ENCODE measurements around the gene ZNF780A.

DNA sequence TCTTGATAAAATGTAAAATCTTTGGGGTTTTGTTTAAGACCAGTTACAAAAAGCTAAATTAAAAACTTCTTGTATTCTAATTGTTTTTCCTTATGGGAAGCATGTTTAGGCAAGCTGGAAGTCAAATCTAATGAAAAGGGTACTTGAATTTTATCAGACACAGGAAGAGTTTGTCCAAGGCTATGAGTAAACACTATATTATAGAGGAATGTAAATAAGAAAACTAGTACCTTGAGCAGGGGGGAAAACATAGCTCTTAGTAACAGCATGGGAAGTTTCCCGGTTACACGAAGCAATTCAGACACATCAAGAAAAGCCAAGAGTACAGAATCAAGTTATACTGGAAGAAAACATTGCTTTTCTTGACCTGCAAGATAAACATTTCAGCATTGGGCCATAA lies 19.8 kb upstream of the ZNF780A start:
- TF ChIP-seq, protein P1, sequence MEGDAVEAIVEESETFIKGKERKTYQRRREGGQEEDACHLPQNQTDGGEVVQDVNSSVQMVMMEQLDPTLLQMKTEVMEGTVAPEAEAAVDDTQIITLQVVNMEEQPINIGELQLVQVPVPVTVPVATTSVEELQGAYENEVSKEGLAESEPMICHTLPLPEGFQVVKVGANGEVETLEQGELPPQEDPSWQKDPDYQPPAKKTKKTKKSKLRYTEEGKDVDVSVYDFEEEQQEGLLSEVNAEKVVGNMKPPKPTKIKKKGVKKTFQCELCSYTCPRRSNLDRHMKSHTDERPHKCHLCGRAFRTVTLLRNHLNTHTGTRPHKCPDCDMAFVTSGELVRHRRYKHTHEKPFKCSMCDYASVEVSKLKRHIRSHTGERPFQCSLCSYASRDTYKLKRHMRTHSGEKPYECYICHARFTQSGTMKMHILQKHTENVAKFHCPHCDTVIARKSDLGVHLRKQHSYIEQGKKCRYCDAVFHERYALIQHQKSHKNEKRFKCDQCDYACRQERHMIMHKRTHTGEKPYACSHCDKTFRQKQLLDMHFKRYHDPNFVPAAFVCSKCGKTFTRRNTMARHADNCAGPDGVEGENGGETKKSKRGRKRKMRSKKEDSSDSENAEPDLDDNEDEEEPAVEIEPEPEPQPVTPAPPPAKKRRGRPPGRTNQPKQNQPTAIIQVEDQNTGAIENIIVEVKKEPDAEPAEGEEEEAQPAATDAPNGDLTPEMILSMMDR (IDR thresholded peaks at IDR 0.05; ENCODE audit: low read depth, low read length): no peak
- TF ChIP-seq EZH2phosphoT487 (IDR thresholded peaks at IDR 0.05; ENCODE audit: low read depth): no peak

All from OCI-LY3 (cell line).